Measurements from ENCODE around the gene PITX1. TPM values are rescaled to one million over a fixed set of nuclear protein-coding genes. Genes with fewer than 3 reads are reported as not detected.
A peak's percentile ranks its signal among the peaks of the same experiment; 100 is the strongest.

Gene PITX1
- total RNA-seq, 1 experiment from 2014 or later = 173 TPM

GRCh38 chr5:135073761-135074345, 39.8 kb upstream of the PITX1 start:
- Histone ChIP-seq H4K20me1 (ENCODE audit: insufficient read depth, low read depth, low read length) (no peaks in the 10 kb centered on the region), H3K9ac (ENCODE audit: low read length) (0 out of 2 replicates have a peak overlapping the region, but pooled peaks have one; percentile 29), H3K4me2 (ENCODE audit: low read depth, low read length, poor library complexity, severe bottlenecking) (peak overlapping the region; percentile 32), H3K9me3 (ENCODE audit: low read length) (no peaks in the 10 kb centered on the region), H2AFZ (ENCODE audit: low read length) (no peak overlapping the region), H3K4me3 (ENCODE audit: low read length) (no peak overlapping the region), H3K9me2 (replicated peaks; ENCODE audit: insufficient read depth, low read length) (no peaks in the 10 kb centered on the region), H3K36me3 (ENCODE audit: insufficient read depth, low read length) (no peaks in the 10 kb centered on the region), H3K27ac (ENCODE audit: low read length) (no peak overlapping the region), H3K4me1 (ENCODE audit: low read length) (peaks cover 38% of the 10 kb centered on the region), H3K79me2 (ENCODE audit: low read length) (no peaks in the 10 kb centered on the region), H3K27me3 (ENCODE audit: low read length) (no peaks in the 10 kb centered on the region)
- DNase-seq = no peak

GRCh38 chr5:135072387-135073281, 38.6 kb upstream of the PITX1 start:
- no peak for DNase-seq
- H3K4me1 ChIP-seq (ENCODE audit: low read length) = peaks cover 38% of the 10 kb centered on the region
- H3K79me2 ChIP-seq (ENCODE audit: low read length) = no peaks in the 10 kb centered on the region
- no peaks in the 10 kb centered on the region for H3K9me2 ChIP-seq (replicated peaks; ENCODE audit: insufficient read depth, low read length)
- no peak overlapping the region for H3K27ac ChIP-seq (ENCODE audit: low read length)
- H3K4me2 ChIP-seq (ENCODE audit: low read depth, low read length, poor library complexity, severe bottlenecking) = peak overlapping the region; percentile 32
- no peaks in the 10 kb centered on the region for H3K36me3 ChIP-seq (ENCODE audit: insufficient read depth, low read length)
- no peaks in the 10 kb centered on the region for H4K20me1 ChIP-seq (ENCODE audit: insufficient read depth, low read depth, low read length)
- 0 out of 2 replicates have a peak overlapping the region, but pooled peaks have one; percentile 10 for H3K9ac ChIP-seq (ENCODE audit: low read length)
- no peak overlapping the region for H3K4me3 ChIP-seq (ENCODE audit: low read length)
- no peak overlapping the region for H2AFZ ChIP-seq (ENCODE audit: low read length)
- no peaks in the 10 kb centered on the region for H3K9me3 ChIP-seq (ENCODE audit: low read length)
- H3K27me3 ChIP-seq (ENCODE audit: low read length) = no peaks in the 10 kb centered on the region

GRCh38 chr5:135071311-135071710, 37.3 kb upstream of the PITX1 start:
- no peak overlapping the region for H3K4me3 ChIP-seq (ENCODE audit: low read length)
- H3K4me2 ChIP-seq (ENCODE audit: low read depth, low read length, poor library complexity, severe bottlenecking) = no peak overlapping the region
- H4K20me1 ChIP-seq (ENCODE audit: insufficient read depth, low read depth, low read length) = no peaks in the 10 kb centered on the region
- H3K27me3 ChIP-seq (ENCODE audit: low read length) = no peaks in the 10 kb centered on the region
- H3K36me3 ChIP-seq (ENCODE audit: insufficient read depth, low read length) = no peaks in the 10 kb centered on the region
- H3K27ac ChIP-seq (ENCODE audit: low read length) = no peak overlapping the region
- no peak overlapping the region for H2AFZ ChIP-seq (ENCODE audit: low read length)
- no peaks in the 10 kb centered on the region for H3K9me2 ChIP-seq (replicated peaks; ENCODE audit: insufficient read depth, low read length)
- H3K9ac ChIP-seq (ENCODE audit: low read length) = no peak overlapping the region; the same call in 1 of the 2 replicates
- H3K79me2 ChIP-seq (ENCODE audit: low read length) = no peaks in the 10 kb centered on the region
- no peaks in the 10 kb centered on the region for H3K9me3 ChIP-seq (ENCODE audit: low read length)
- no peak for DNase-seq
- peaks cover 51% of the 10 kb centered on the region for H3K4me1 ChIP-seq (ENCODE audit: low read length)

- Histone ChIP-seq H3K9me3 (ENCODE audit: low read length) (no peaks in the 10 kb centered on the region), H3K9me2 (replicated peaks; ENCODE audit: insufficient read depth, low read length) (no peaks in the 10 kb centered on the region), H3K27ac (ENCODE audit: low read length) (no peak overlapping the region), H3K27me3 (ENCODE audit: low read length) (no peaks in the 10 kb centered on the region), H3K4me2 (ENCODE audit: low read depth, low read length, poor library complexity, severe bottlenecking) (no peak overlapping the region), H2AFZ (ENCODE audit: low read length) (no peak overlapping the region), H3K79me2 (ENCODE audit: low read length) (no peaks in the 10 kb centered on the region), H3K9ac (ENCODE audit: low read length) (no peak overlapping the region), H4K20me1 (ENCODE audit: insufficient read depth, low read depth, low read length) (no peaks in the 10 kb centered on the region), H3K4me3 (ENCODE audit: low read length) (no peak overlapping the region), H3K4me1 (ENCODE audit: low read length) (peaks cover 59% of the 10 kb centered on the region), H3K36me3 (ENCODE audit: insufficient read depth, low read length) (no peaks in the 10 kb centered on the region)
- no peak for DNase-seq
Observed at GRCh38 chr5:135069895-135070657, 36.0 kb upstream of the PITX1 start.

- no peaks in the 10 kb centered on the region for H3K9me2 ChIP-seq (replicated peaks; ENCODE audit: insufficient read depth, low read length)
- no peak overlapping the region for H3K4me3 ChIP-seq (ENCODE audit: low read length)
- H3K36me3 ChIP-seq (ENCODE audit: insufficient read depth, low read length) = no peaks in the 10 kb centered on the region
- no peak overlapping the region for H2AFZ ChIP-seq (ENCODE audit: low read length)
- no peak overlapping the region for H3K4me2 ChIP-seq (ENCODE audit: low read depth, low read length, poor library complexity, severe bottlenecking)
- H3K9me3 ChIP-seq (ENCODE audit: low read length) = no peaks in the 10 kb centered on the region
- no peak overlapping the region for H3K9ac ChIP-seq (ENCODE audit: low read length)
- H3K79me2 ChIP-seq (ENCODE audit: low read length) = no peaks in the 10 kb centered on the region
- H3K27ac ChIP-seq (ENCODE audit: low read length) = no peak overlapping the region
- peaks cover 64% of the 10 kb centered on the region for H3K4me1 ChIP-seq (ENCODE audit: low read length)
- H3K27me3 ChIP-seq (ENCODE audit: low read length) = no peaks in the 10 kb centered on the region
- H4K20me1 ChIP-seq (ENCODE audit: insufficient read depth, low read depth, low read length) = no peaks in the 10 kb centered on the region
- DNase-seq = no peak
Observed at GRCh38 chr5:135069016-135069770, 35.2 kb upstream of the PITX1 start.

GRCh38 chr5:135067587-135067986, 33.6 kb upstream of the PITX1 start:
- H3K27me3 ChIP-seq (ENCODE audit: low read length) = no peaks in the 10 kb centered on the region
- H3K27ac ChIP-seq (ENCODE audit: low read length) = no peak overlapping the region
- no peak overlapping the region for H3K4me2 ChIP-seq (ENCODE audit: low read depth, low read length, poor library complexity, severe bottlenecking)
- H4K20me1 ChIP-seq (ENCODE audit: insufficient read depth, low read depth, low read length) = no peaks in the 10 kb centered on the region
- no peak for DNase-seq
- H3K9ac ChIP-seq (ENCODE audit: low read length) = no peak overlapping the region
- H3K79me2 ChIP-seq (ENCODE audit: low read length) = no peaks in the 10 kb centered on the region
- no peaks in the 10 kb centered on the region for H3K9me3 ChIP-seq (ENCODE audit: low read length)
- no peak overlapping the region for H3K4me3 ChIP-seq (ENCODE audit: low read length)
- H3K9me2 ChIP-seq (replicated peaks; ENCODE audit: insufficient read depth, low read length) = no peaks in the 10 kb centered on the region
- no peak overlapping the region for H2AFZ ChIP-seq (ENCODE audit: low read length)
- peaks cover 64% of the 10 kb centered on the region for H3K4me1 ChIP-seq (ENCODE audit: low read length)
- H3K36me3 ChIP-seq (ENCODE audit: insufficient read depth, low read length) = no peaks in the 10 kb centered on the region

GRCh38 chr5:135066781-135067180, 32.8 kb upstream of the PITX1 start:
- no peaks in the 10 kb centered on the region for H3K9me2 ChIP-seq (replicated peaks; ENCODE audit: insufficient read depth, low read length)
- no peaks in the 10 kb centered on the region for H4K20me1 ChIP-seq (ENCODE audit: insufficient read depth, low read depth, low read length)
- H3K36me3 ChIP-seq (ENCODE audit: insufficient read depth, low read length) = no peaks in the 10 kb centered on the region
- H3K4me1 ChIP-seq (ENCODE audit: low read length) = peaks cover 64% of the 10 kb centered on the region
- no peak overlapping the region for H3K4me2 ChIP-seq (ENCODE audit: low read depth, low read length, poor library complexity, severe bottlenecking)
- H3K9me3 ChIP-seq (ENCODE audit: low read length) = no peaks in the 10 kb centered on the region
- no peak overlapping the region for H2AFZ ChIP-seq (ENCODE audit: low read length)
- no peak overlapping the region for H3K27ac ChIP-seq (ENCODE audit: low read length)
- no peaks in the 10 kb centered on the region for H3K27me3 ChIP-seq (ENCODE audit: low read length)
- no peaks in the 10 kb centered on the region for H3K79me2 ChIP-seq (ENCODE audit: low read length)
- no peak for DNase-seq
- H3K4me3 ChIP-seq (ENCODE audit: low read length) = no peak overlapping the region
- no peak overlapping the region for H3K9ac ChIP-seq (ENCODE audit: low read length)
